ENCODE data around the gene HOXD1. TPM values are rescaled to one million over a fixed set of nuclear protein-coding genes. Genes with fewer than 3 reads are reported as not detected.

The HOXD1 gene
- total RNA-seq, 1 experiment from 2014 or later: not detected

- H3K9me3 ChIP-seq (ENCODE audit: control insufficient read depth, low read depth, low read length): no peaks in the 10 kb centered on the region
- Mint-ChIP-seq H3K4me1 (peaks cover 2 to 25% of the 10 kb centered on the region in 2 experiments; a peak in 3 of 4 replicates), H3K27ac (no peak overlapping the region), H3K4me3 (no peak overlapping the region), H3K36me3 (ENCODE audit: insufficient read depth in 1 of 3, low read depth in 3 of 3) (no peaks in the 10 kb centered on the region; a peak in 1 of 7 replicates), H3K27me3 (ENCODE audit: low read depth) (peaks cover 100% of the 10 kb centered on the region), H3K9me3 (peaks cover 0 to 12% of the 10 kb centered on the region in 2 experiments; a peak in 3 of 5 replicates)
- H3K18ac ChIP-seq (ENCODE audit: insufficient read length, low read depth, low read length): no peak overlapping the region
- H2AFZ ChIP-seq (ENCODE audit: low read length): no peak overlapping the region
- H2BK15ac ChIP-seq (ENCODE audit: low read depth, low read length): no peak overlapping the region
- no peak overlapping the region for H2BK12ac ChIP-seq (ENCODE audit: insufficient read length, low read depth, low read length)
- H3K79me2 ChIP-seq (ENCODE audit: insufficient read depth, low read length): no peaks in the 10 kb centered on the region
- H3K4ac ChIP-seq (ENCODE audit: low read depth, low read length): no peak overlapping the region
- no peak overlapping the region for H3K23ac ChIP-seq (ENCODE audit: insufficient read length, low read depth, low read length)
- H2BK120ac ChIP-seq (ENCODE audit: low read depth, low read length, poor library complexity, severe bottlenecking): no peak overlapping the region
- H3K27ac ChIP-seq (ENCODE audit: insufficient read length, low read depth, low read length): no peak overlapping the region
- H2BK5ac ChIP-seq (ENCODE audit: insufficient read length, low read length): no peak overlapping the region
- H3T11ph ChIP-seq (ENCODE audit: low read length): no peak overlapping the region
- no peak overlapping the region for H4K91ac ChIP-seq (ENCODE audit: insufficient read length, low read depth, low read length)
- no peak overlapping the region for H3K56ac ChIP-seq (ENCODE audit: insufficient read length, low read depth, low read length)
- no peak overlapping the region for H3K4me2 ChIP-seq (ENCODE audit: insufficient read depth, insufficient read length, low read length)
- H3K23me2 ChIP-seq (ENCODE audit: insufficient read length, low read depth, low read length, poor library complexity, severe bottlenecking): no peaks in the 10 kb centered on the region
- no peak overlapping the region for H4K8ac ChIP-seq (replicated peaks; ENCODE audit: insufficient read length, low read depth, low read length)
- H3K4me1 ChIP-seq (ENCODE audit: insufficient read depth, low read length): no peaks in the 10 kb centered on the region
- no peak overlapping the region for H4K5ac ChIP-seq (ENCODE audit: insufficient read length, low read depth, low read length)
- H3K9ac ChIP-seq (ENCODE audit: extremely low read depth, insufficient read length, low read length): no peak overlapping the region
- H3K27me3 ChIP-seq (ENCODE audit: insufficient read depth, low read length): peaks cover 97% of the 10 kb centered on the region
- H2AK5ac ChIP-seq (ENCODE audit: insufficient read length, low read length): no peak overlapping the region
- no peaks in the 10 kb centered on the region for H4K20me1 ChIP-seq (ENCODE audit: control insufficient read depth, insufficient read depth, insufficient read length)
- WGBS (ENCODE audit: extremely low coverage, insufficient read length, low lambda C conversion rate): no CpG with 5 or more reads among the region's 5 CpGs
- H3K79me1 ChIP-seq (ENCODE audit: insufficient read depth, low read depth, low read length, poor library complexity, severe bottlenecking): no peaks in the 10 kb centered on the region
- no peak for DNase-seq
- H3K14ac ChIP-seq (ENCODE audit: insufficient read depth, low read length): no peak overlapping the region
- no peak overlapping the region for H2BK20ac ChIP-seq (ENCODE audit: low read depth, low read length, poor library complexity, severe bottlenecking)
- TF ChIP-seq, protein P1, sequence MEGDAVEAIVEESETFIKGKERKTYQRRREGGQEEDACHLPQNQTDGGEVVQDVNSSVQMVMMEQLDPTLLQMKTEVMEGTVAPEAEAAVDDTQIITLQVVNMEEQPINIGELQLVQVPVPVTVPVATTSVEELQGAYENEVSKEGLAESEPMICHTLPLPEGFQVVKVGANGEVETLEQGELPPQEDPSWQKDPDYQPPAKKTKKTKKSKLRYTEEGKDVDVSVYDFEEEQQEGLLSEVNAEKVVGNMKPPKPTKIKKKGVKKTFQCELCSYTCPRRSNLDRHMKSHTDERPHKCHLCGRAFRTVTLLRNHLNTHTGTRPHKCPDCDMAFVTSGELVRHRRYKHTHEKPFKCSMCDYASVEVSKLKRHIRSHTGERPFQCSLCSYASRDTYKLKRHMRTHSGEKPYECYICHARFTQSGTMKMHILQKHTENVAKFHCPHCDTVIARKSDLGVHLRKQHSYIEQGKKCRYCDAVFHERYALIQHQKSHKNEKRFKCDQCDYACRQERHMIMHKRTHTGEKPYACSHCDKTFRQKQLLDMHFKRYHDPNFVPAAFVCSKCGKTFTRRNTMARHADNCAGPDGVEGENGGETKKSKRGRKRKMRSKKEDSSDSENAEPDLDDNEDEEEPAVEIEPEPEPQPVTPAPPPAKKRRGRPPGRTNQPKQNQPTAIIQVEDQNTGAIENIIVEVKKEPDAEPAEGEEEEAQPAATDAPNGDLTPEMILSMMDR (conservative IDR thresholded peaks at IDR 0.05): no peak
These were observed 19.3 kb upstream of the HOXD1 start for GRCh38 chr2:176169181-176169580.
